HepG2 (cell line): ENCODE data around the gene IFNLR1. TPM values are rescaled to one million over a fixed set of nuclear protein-coding genes. Genes with fewer than 3 reads are reported as not detected.
A peak's percentile ranks its signal among the peaks of the same experiment; 100 is the strongest.

Experiments
- AGO1 ChIP-seq: fragments of 200-400 bp; formaldehyde crosslinking; IDR thresholded peaks from 2 replicates; pipeline ENCODE4 v1.6.1; 2017; ENCODE audit warnings: mild to moderate bottlenecking, low read depth, low read length, moderate library complexity; ENCODE audit not compliant: poor library complexity, severe bottlenecking
- BHLHE40 ChIP-seq: IDR thresholded peaks from 2 replicates; pipeline ENCODE4 v1.6.1; 2011; ENCODE audit warnings: low read length, improper control_type of control experiment
- CBFB ChIP-seq: sonication (generic); formaldehyde crosslinking; IDR thresholded peaks from 2 replicates; pipeline ENCODE4 v1.4.0; 2020; ENCODE audit warnings: missing genetic modification reagents
- GATAD1 ChIP-seq: IDR thresholded peaks from 2 replicates; pipeline ENCODE4 v1.6.1; 2016; ENCODE audit warnings: missing genetic modification reagents, missing compliant biosample characterization
- HNRNPL ChIP-seq: fragments of 200-400 bp; formaldehyde crosslinking; IDR thresholded peaks from 2 replicates; pipeline ENCODE4 v1.6.1; 2017; ENCODE audit warnings: mild to moderate bottlenecking, low read depth, low read length
- MAFG ChIP-seq: sonication (generic); formaldehyde crosslinking; IDR thresholded peaks from 2 replicates; pipeline ENCODE4 v1.5.1; 2020; ENCODE audit warnings: mild to moderate bottlenecking, missing genetic modification reagents
- MAX ChIP-seq: IDR thresholded peaks from 2 replicates; pipeline ENCODE4 v1.6.1; 2012; ENCODE audit warnings: inconsistent platforms
- PCBP1 ChIP-seq: fragments of 200-400 bp; formaldehyde crosslinking; IDR thresholded peaks from 2 replicates; pipeline ENCODE4 v1.6.1; 2017; ENCODE audit warnings: mild to moderate bottlenecking, low read depth, low read length, borderline replicate concordance
- PPARG ChIP-seq: conservative IDR thresholded peaks from 2 replicates; pipeline ENCODE4 v1.6.1; 2016; ENCODE audit warnings: missing biosample characterization, missing genetic modification reagents
- RAD21 ChIP-seq: fragments of 450-650 bp; formaldehyde crosslinking; IDR thresholded peaks from 2 replicates; pipeline ENCODE4 v1.5.0; 2020; ENCODE audit warnings: mild to moderate bottlenecking
- STAG1 ChIP-seq: sonication (generic); formaldehyde crosslinking; IDR thresholded peaks from 2 replicates; pipeline ENCODE4 v1.4.0; 2020; ENCODE audit warnings: missing genetic modification reagents
- ZFP82 ChIP-seq: sonication (generic); formaldehyde crosslinking; IDR thresholded peaks from 2 replicates; pipeline ENCODE4 v1.5.1; 2020; ENCODE audit warnings: mild to moderate bottlenecking, missing genetic modification reagents, borderline replicate concordance
- ZHX1 ChIP-seq: sonication (generic); formaldehyde crosslinking; IDR thresholded peaks from 2 replicates; pipeline ENCODE4 v1.8.1; 2022; ENCODE audit warnings: low read depth, mild to moderate bottlenecking, missing genetic modification reagents
- ZNF12 ChIP-seq: sonication (generic); formaldehyde crosslinking; IDR thresholded peaks from 2 replicates; pipeline ENCODE4 v1.5.0; 2020; ENCODE audit warnings: missing genetic modification reagents
- ZNF256 ChIP-seq: sonication (generic); formaldehyde crosslinking; conservative IDR thresholded peaks from 2 replicates; pipeline ENCODE4 v1.4.0; 2020; ENCODE audit warnings: missing genetic modification reagents
- ZNF296 ChIP-seq: sonication (generic); formaldehyde crosslinking; conservative IDR thresholded peaks from 2 replicates; pipeline ENCODE4 v1.5.0; 2020; ENCODE audit warnings: mild to moderate bottlenecking, missing genetic modification reagents
- ZNF446 ChIP-seq: sonication (generic); formaldehyde crosslinking; IDR thresholded peaks from 2 replicates; pipeline ENCODE4 v1.5.0; 2020; ENCODE audit warnings: mild to moderate bottlenecking, missing genetic modification reagents
- ZNF468 ChIP-seq: sonication (generic); formaldehyde crosslinking; IDR thresholded peaks from 2 replicates; pipeline ENCODE4 v1.8.0; 2022; ENCODE audit warnings: mild to moderate bottlenecking, moderate library complexity, missing genetic modification reagents
- polyA plus RNA-seq, 8 experiments: library from polyadenylated mRNA; depleted of rRNA in 3 of 8; stranded (reverse) in 7 of 8; unstranded in 1 of 8; fragments of >200 nt; fragmentation: Illumina TruSeq in 4 of 8; extraction: Trizol in 4 of 8; gene quantifications; 2 replicates each; pipeline versions ENCODE4 v1.2.1 to v1.2.3, GENCODE V29; 2011 to 2016; ENCODE audit warnings: low read depth in 4 of 8, missing spikeins in 1 of 8, mixed read lengths in 1 of 8; ENCODE audit not compliant: insufficient read depth in 1 of 8
- total RNA-seq, 5 experiments: library from RNA; depleted of rRNA; stranded (reverse); fragments of >200 nt; fragmentation: Illumina TruSeq; extraction: Trizol; gene quantifications; 2 replicates each; pipeline ENCODE4 v1.2.3, GENCODE V29; 2016; ENCODE audit warnings: low read depth in 1 of 5
- TF ChIP-seq, protein P1 (sequence below): IDR thresholded peaks from 2 replicates; pipeline ENCODE4 v1.6.1; 2018; ENCODE audit warnings: missing genetic modification reagents
- TF ChIP-seq, protein P2 (sequence below): sonication (generic); formaldehyde crosslinking; IDR thresholded peaks from 2 replicates; pipeline ENCODE4 v1.9.0; 2021; ENCODE audit warnings: missing genetic modification reagents, borderline replicate concordance

The IFNLR1 gene
- total and polyA plus RNA-seq, 2 of the 13 experiments (the other 11 are each of a cell fraction or from before 2014, with no cell fraction given) = 3.8 to 8.5 TPM

GRCh38 chr1:24201941-24202440 lies 14.9 kb upstream of the IFNLR1 start (continued):
- no peak for TF ChIP-seq ZNF468
- TF ChIP-seq BHLHE40 = peak; percentile 91
- 0 out of 2 replicates have a peak, but pooled peaks have one; percentile 20 for TF ChIP-seq CBFB (CRISPR knock-in tag)
- TF ChIP-seq PPARG (CRISPR knock-in tag) = no peak; the same call in 1 of the 2 replicates
- TF ChIP-seq RAD21 = peak; percentile 68
- TF ChIP-seq ZFP82 = no peak
- no peak for TF ChIP-seq HNRNPL
- no peak for TF ChIP-seq ZNF256
- TF ChIP-seq PCBP1 = no peak
- TF ChIP-seq STAG1 = peak; percentile 89
- no peak for TF ChIP-seq ZNF296 (CRISPR knock-in tag)
- peak; percentile 44; the same call in 1 of the 2 replicates for TF ChIP-seq MAX
- TF ChIP-seq GATAD1 = no peak
- TF ChIP-seq ZHX1 = no peak
- TF ChIP-seq ZNF446 (CRISPR knock-in tag) = no peak
- no peak for TF ChIP-seq MAFG (CRISPR knock-in tag)
- TF ChIP-seq, protein P1, sequence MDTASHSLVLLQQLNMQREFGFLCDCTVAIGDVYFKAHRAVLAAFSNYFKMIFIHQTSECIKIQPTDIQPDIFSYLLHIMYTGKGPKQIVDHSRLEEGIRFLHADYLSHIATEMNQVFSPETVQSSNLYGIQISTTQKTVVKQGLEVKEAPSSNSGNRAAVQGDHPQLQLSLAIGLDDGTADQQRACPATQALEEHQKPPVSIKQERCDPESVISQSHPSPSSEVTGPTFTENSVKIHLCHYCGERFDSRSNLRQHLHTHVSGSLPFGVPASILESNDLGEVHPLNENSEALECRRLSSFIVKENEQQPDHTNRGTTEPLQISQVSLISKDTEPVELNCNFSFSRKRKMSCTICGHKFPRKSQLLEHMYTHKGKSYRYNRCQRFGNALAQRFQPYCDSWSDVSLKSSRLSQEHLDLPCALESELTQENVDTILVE (CRISPR knock-in tag) = no peak
- no peak for TF ChIP-seq AGO1
- TF ChIP-seq ZNF12 (CRISPR knock-in tag) = no peak
- TF ChIP-seq, protein P2, sequence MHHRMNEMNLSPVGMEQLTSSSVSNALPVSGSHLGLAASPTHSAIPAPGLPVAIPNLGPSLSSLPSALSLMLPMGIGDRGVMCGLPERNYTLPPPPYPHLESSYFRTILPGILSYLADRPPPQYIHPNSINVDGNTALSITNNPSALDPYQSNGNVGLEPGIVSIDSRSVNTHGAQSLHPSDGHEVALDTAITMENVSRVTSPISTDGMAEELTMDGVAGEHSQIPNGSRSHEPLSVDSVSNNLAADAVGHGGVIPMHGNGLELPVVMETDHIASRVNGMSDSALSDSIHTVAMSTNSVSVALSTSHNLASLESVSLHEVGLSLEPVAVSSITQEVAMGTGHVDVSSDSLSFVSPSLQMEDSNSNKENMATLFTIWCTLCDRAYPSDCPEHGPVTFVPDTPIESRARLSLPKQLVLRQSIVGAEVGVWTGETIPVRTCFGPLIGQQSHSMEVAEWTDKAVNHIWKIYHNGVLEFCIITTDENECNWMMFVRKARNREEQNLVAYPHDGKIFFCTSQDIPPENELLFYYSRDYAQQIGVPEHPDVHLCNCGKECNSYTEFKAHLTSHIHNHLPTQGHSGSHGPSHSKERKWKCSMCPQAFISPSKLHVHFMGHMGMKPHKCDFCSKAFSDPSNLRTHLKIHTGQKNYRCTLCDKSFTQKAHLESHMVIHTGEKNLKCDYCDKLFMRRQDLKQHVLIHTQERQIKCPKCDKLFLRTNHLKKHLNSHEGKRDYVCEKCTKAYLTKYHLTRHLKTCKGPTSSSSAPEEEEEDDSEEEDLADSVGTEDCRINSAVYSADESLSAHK (CRISPR knock-in tag) = no peak
